Measurements from ENCODE around the gene LACRT. TPM values are rescaled to one million over a fixed set of nuclear protein-coding genes. Genes with fewer than 3 reads are reported as not detected.

Gene LACRT
- total RNA-seq, 3 donors from 2014 or later: not detected

DNA sequence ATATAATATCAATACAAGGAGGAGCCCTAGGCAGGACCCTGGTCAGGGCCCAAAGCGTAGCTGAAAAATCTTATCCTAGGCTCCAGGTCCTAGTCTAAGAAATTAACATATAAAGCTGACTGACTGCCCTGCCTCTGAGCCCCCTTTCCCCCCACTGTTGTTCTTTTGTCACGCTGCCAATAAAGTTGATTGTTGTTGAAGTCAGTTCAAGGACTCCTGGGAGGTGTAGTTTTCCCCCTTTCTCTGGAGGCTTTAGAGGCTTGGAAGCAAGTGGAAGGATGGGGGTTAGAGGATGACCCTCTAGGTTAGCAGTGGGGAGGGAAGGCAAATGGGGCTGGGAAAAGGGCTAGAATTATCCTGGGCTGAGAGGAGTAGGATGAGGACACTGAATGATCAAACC is 49.5 kb downstream of the LACRT start:
- H3K36me3 ChIP-seq: no peaks in the 10 kb centered on the region
- H3K27ac ChIP-seq: no peak overlapping the region
- H3K4me1 ChIP-seq: peaks cover 0 to 4% of the 10 kb centered on the region in 2 donors
- TF ChIP-seq POLR2A (IDR thresholded peaks at IDR 0.05): no peak
- no peak overlapping the region for H3K4me3 ChIP-seq
- intact Hi-C loops (cut with DNase I; ENCODE audit: low total_unique reads): no loop called here
- no peak for DNase-seq (ENCODE audit: low spot score in 2 of 2)
- H3K27me3 ChIP-seq: no peaks in the 10 kb centered on the region
- H3K9me3 ChIP-seq: no peaks in the 10 kb centered on the region

DNA sequence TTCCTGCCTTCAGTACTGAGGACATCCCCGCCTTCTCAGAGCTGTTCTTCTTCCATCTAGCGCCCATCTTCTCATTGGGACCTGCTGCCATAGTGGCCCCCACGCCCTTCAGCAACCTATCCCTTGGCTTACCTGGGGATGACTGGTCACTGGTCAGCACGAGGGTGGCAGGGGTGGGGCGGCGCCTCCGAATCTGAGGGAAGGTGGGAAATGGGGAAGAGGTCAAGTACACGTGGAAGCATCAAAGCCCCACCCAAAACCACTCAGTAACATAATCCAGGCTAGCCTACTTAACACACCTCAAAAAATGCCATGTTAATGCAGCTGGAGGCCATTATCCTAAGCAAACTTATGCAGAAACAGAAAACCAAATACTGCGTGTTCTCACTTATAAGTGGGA is 50.6 kb downstream of the LACRT start:
- intact Hi-C loops (cut with DNase I; ENCODE audit: low total_unique reads): no loop called here
- Histone ChIP-seq H3K9me3 (no peaks in the 10 kb centered on the region), H3K4me1 (peaks cover 0 to 4% of the 10 kb centered on the region in 2 donors), H3K27me3 (no peaks in the 10 kb centered on the region), H3K4me3 (no peak overlapping the region), H3K27ac (no peak overlapping the region), H3K36me3 (no peaks in the 10 kb centered on the region)
- no peak for DNase-seq (ENCODE audit: low spot score in 2 of 2)
- no peak for TF ChIP-seq POLR2AphosphoS5 (IDR thresholded peaks at IDR 0.05)
- TF ChIP-seq, protein P1, sequence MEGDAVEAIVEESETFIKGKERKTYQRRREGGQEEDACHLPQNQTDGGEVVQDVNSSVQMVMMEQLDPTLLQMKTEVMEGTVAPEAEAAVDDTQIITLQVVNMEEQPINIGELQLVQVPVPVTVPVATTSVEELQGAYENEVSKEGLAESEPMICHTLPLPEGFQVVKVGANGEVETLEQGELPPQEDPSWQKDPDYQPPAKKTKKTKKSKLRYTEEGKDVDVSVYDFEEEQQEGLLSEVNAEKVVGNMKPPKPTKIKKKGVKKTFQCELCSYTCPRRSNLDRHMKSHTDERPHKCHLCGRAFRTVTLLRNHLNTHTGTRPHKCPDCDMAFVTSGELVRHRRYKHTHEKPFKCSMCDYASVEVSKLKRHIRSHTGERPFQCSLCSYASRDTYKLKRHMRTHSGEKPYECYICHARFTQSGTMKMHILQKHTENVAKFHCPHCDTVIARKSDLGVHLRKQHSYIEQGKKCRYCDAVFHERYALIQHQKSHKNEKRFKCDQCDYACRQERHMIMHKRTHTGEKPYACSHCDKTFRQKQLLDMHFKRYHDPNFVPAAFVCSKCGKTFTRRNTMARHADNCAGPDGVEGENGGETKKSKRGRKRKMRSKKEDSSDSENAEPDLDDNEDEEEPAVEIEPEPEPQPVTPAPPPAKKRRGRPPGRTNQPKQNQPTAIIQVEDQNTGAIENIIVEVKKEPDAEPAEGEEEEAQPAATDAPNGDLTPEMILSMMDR (IDR thresholded peaks at IDR 0.05): no peak
- TF ChIP-seq POLR2A (IDR thresholded peaks at IDR 0.05): no peak

DNA sequence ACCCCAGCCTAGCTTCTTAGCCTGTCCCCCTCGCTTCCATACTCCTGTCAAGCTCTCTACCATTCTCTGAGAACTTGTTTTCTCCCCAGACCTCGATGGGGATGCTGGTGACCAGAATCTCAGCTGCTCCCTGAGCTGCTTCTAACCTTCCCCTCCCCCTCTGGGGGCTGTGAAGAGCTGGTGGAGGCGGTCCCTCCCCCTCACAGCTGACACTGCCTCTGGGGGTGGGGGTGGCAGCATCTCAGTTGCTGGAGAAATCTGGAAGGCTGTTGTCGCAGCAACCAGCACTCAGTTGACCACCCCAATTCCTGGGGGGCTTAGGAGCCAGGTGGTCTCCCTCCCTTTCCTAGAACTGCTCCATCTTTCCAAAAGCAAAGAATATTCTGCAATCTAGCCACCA is 51.0 kb downstream of the LACRT start:
- Histone ChIP-seq H3K9me3 (no peaks in the 10 kb centered on the region), H3K4me1 (peaks cover 0 to 3% of the 10 kb centered on the region in 2 donors), H3K27ac (no peak overlapping the region), H3K27me3 (no peaks in the 10 kb centered on the region), H3K4me3 (no peak overlapping the region), H3K36me3 (no peaks in the 10 kb centered on the region)
- TF ChIP-seq POLR2AphosphoS5 (IDR thresholded peaks at IDR 0.05): no peak
- no peak for TF ChIP-seq POLR2A (IDR thresholded peaks at IDR 0.05)
- TF ChIP-seq, protein P1 (IDR thresholded peaks at IDR 0.05): no peak
- intact Hi-C loops (cut with DNase I; ENCODE audit: low total_unique reads): no loop called here
- no peak for DNase-seq (ENCODE audit: low spot score in 2 of 2)

DNA sequence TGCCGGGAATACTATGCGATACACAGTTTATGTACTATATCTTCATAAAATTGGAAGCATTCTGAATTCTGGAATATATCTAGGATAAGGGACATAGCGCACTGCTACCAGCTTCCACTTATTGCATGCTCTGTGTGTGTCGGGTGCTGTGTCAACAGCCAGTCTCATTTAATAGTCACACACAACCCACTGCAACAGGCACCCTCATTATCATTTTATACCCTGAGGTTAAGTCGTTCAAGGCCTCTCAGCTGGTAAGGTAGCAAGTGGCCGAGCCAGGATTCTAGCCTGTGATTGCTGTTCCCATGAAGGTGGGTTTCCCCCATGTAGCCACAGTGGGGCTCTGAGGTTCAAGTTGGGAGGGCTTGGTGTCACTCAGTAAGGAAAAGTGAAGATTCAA is 53.3 kb downstream of the LACRT start:
- TF ChIP-seq POLR2AphosphoS5 (IDR thresholded peaks at IDR 0.05) (no peak), POLR2A (IDR thresholded peaks at IDR 0.05) (no peak)
- TF ChIP-seq, protein P1 (IDR thresholded peaks at IDR 0.05): no peak
- Histone ChIP-seq H3K9me3 (no peaks in the 10 kb centered on the region), H3K36me3 (no peaks in the 10 kb centered on the region), H3K27me3 (no peaks in the 10 kb centered on the region), H3K27ac (no peak overlapping the region), H3K4me3 (no peak overlapping the region), H3K4me1 (no peaks in the 10 kb centered on the region)
- intact Hi-C loops (cut with DNase I; ENCODE audit: low total_unique reads): no loop called here
- DNase-seq (ENCODE audit: low spot score in 2 of 2): no peak

Other genes starting within 250 kb of the LACRT start
- 100 to 1,000 TPM in 1 of 3 donors, 10 to 100 TPM in 2; 30.4 to 135 (median 81.9) TPM for gene ITGA5, start 215.6 kb downstream of the LACRT start, total RNA-seq
- 1 to 10 TPM in 1 of 3 donors, under 1 TPM in 1, not detected in 1; 0.96 to 1.3 TPM for gene GTSF1, start 161.3 kb downstream of the LACRT start, total RNA-seq
- gene NCKAP1L, start 137.1 kb downstream of the LACRT start, total RNA-seq: 10 to 100 TPM; 12.5 to 40.5 (median 15.7) TPM
- 10 to 100 TPM in 2 of 3 donors, 1 to 10 TPM in 1; 6.3 to 34.7 (median 13.8) TPM for gene PDE1B, start 85.3 kb downstream of the LACRT start, total RNA-seq
- 100 to 1,000 TPM in 1 of 3 donors, 10 to 100 TPM in 2; 21.6 to 316 (median 29.7) TPM for gene PPP1R1A, start 46.2 kb downstream of the LACRT start, total RNA-seq
- not detected for gene DCD, start 13.5 kb upstream of the LACRT start, total RNA-seq
- 1,000 to 10,000 TPM in 1 of 3 donors, 10 to 100 TPM in 1, 1 to 10 TPM in 1; 3.4 to 4,156 (median 95.6) TPM for gene MUCL1, start 219.6 kb upstream of the LACRT start, total RNA-seq

Measured in breast epithelium (tissue), 4 donors.